Esophagus muscularis mucosa (tissue), 4 donors: Measurements from ENCODE around the gene LTBP2. TPM values are rescaled to one million over a fixed set of nuclear protein-coding genes. Genes with fewer than 3 reads are reported as not detected.
A peak's percentile ranks its signal among the peaks of the same experiment; 100 is the strongest.

ENCODE experiments used
- DNase-seq: peaks from one replicate; pipeline ENCODE4 v3.0.0-alpha.2; 2017; ENCODE audit errors: extremely low spot score
- H3K27ac ChIP-seq, 4 donors: fragments of 200-600 bp; sonication (generic); replicated peaks in 1 of 4; 1 replicate in 3 of 4; 2 replicates in 1 of 4; pipeline ENCODE4 v1.5.1; 2016 to 2019; ENCODE audit warnings: mild to moderate bottlenecking in 1 of 4
- H3K27me3 ChIP-seq, 4 donors: fragments of 200-600 bp; sonication (generic); one replicate each; pipeline versions ENCODE4 v1.5.1 to v1.6.0; 2016 to 2019
- H3K36me3 ChIP-seq, 4 donors: fragments of 200-600 bp; sonication (generic); one replicate each; pipeline ENCODE4 v1.5.1; 2016 to 2019
- H3K4me1 ChIP-seq, 4 donors: fragments of 200-600 bp; sonication (generic); one replicate each; pipeline ENCODE4 v1.5.1; 2016 to 2019
- H3K4me3 ChIP-seq, 4 donors: fragments of 200-600 bp; sonication (generic); 1 replicate in 2 of 4; 2 replicates in 2 of 4; pipeline ENCODE4 v1.5.1; 2016 to 2019; ENCODE audit warnings: mild to moderate bottlenecking in 4 of 4, moderate library complexity in 1 of 4
- H3K9me3 ChIP-seq, 4 donors: fragments of 200-600 bp; sonication (generic); 1 replicate in 3 of 4; 2 replicates in 1 of 4; pipeline ENCODE4 v1.5.1; 2016 to 2019
- CTCF ChIP-seq, 3 experiments: fragments of 200-600 bp in 2 of 3; fragments of 450-650 bp in 1 of 3; sonication (generic) in 2 of 3; IDR thresholded peaks; one replicate each; pipeline ENCODE4 v1.5.1; 2017 to 2019; ENCODE audit warnings: antibody characterized with exemption in 3 of 3, mild to moderate bottlenecking in 2 of 3, moderate library complexity in 1 of 3
- EP300 ChIP-seq: sonication (generic); formaldehyde crosslinking; IDR thresholded peaks from one replicate; pipeline ENCODE4 v1.6.1; 2017; ENCODE audit warnings: antibody characterized with exemption
- POLR2A ChIP-seq: fragments of 450-650 bp; IDR thresholded peaks from one replicate; pipeline ENCODE4 v1.6.1; 2017; ENCODE audit warnings: antibody characterized with exemption, moderate library complexity, mild to moderate bottlenecking, low read depth
- POLR2AphosphoS5 ChIP-seq, 2 donors: sonication (generic); formaldehyde crosslinking; IDR thresholded peaks; one replicate each; pipeline ENCODE4 v1.6.1; 2017; ENCODE audit warnings: antibody characterized with exemption in 2 of 2
- WGBS: methylation state at CpG from one replicate; pipeline ENCODE4 v1.1.5; 2018; 5-methylcytosine and 5-hydroxymethylcytosine counted together
- intact Hi-C: fragments of 100-400 bp; cut with DNase I; formaldehyde crosslinking; loops from one replicate; pipeline ENCODE4 v1.15.1; 2023
- total RNA-seq, 4 donors: library from RNA; depleted of rRNA; stranded (reverse); fragments of >200 nt; gene quantifications; one replicate each; pipeline versions ENCODE4 v1.1.0 to v1.2.1, GENCODE V29; 2016

The LTBP2 gene
- total RNA-seq, 4 donors from 2014 or later: 62.0 to 151 (median 109) TPM

GRCh38 chr14:74555476-74556050, 56.5 kb downstream of the LTBP2 start:
- TF ChIP-seq POLR2A (no peak), CTCF (IDR thresholded peaks at IDR 0.05) (no peak)
- Histone ChIP-seq H3K36me3 (no peaks in the 10 kb centered on the region), H3K27ac (no peak overlapping the region), H3K4me3 (no peak overlapping the region), H3K27me3 (no peaks in the 10 kb centered on the region), H3K9me3 (no peaks in the 10 kb centered on the region), H3K4me1 (peaks cover 14 to 26% (median 23%) of the 10 kb centered on the region in 4 donors)
- intact Hi-C loops: no loop called here
- WGBS: 93% methylated on average over 15 of the region's 15 CpGs
- DNase-seq: no peak

GRCh38 chr14:74554742-74555362, 57.2 kb downstream of the LTBP2 start:
- intact Hi-C loops: no loop called here
- WGBS: 84% methylated on average over 8 of the region's 8 CpGs
- no peak for TF ChIP-seq POLR2AphosphoS5 (IDR thresholded peaks at IDR 0.05)
- no peak for TF ChIP-seq CTCF (IDR thresholded peaks at IDR 0.05)
- no peak for TF ChIP-seq EP300
- no peak for TF ChIP-seq POLR2A
- DNase-seq: no peak
- no peak overlapping the region for H3K4me3 ChIP-seq
- no peak overlapping the region for H3K27ac ChIP-seq
- H3K4me1 ChIP-seq: peaks cover 15 to 26% (median 23%) of the 10 kb centered on the region in 4 donors
- no peaks in the 10 kb centered on the region for H3K36me3 ChIP-seq
- no peaks in the 10 kb centered on the region for H3K9me3 ChIP-seq
- H3K27me3 ChIP-seq: no peaks in the 10 kb centered on the region

- H3K9me3 ChIP-seq: no peaks in the 10 kb centered on the region
- H3K4me1 ChIP-seq: peaks cover 22 to 29% (median 24%) of the 10 kb centered on the region in 4 donors
- H3K36me3 ChIP-seq: no peaks in the 10 kb centered on the region
- intact Hi-C loops: no loop called here
- H3K27me3 ChIP-seq: no peaks in the 10 kb centered on the region
- TF ChIP-seq POLR2A: no peak
- no peak for TF ChIP-seq POLR2AphosphoS5 (IDR thresholded peaks at IDR 0.05)
- TF ChIP-seq EP300: no peak
- no peak for TF ChIP-seq CTCF (IDR thresholded peaks at IDR 0.05)
- no peak for DNase-seq
- H3K4me3 ChIP-seq: no peak overlapping the region
- 18% methylated on average over 4 of the region's 6 CpGs for WGBS
- H3K27ac ChIP-seq: peak overlapping the region in 1 of 4 donors; percentile 8
Measured at GRCh38 chr14:74552623-74553022, 59.4 kb downstream of the LTBP2 start.

GRCh38 chr14:74551431-74552371, 60.3 kb downstream of the LTBP2 start:
- H3K4me1 ChIP-seq: peaks cover 22 to 29% (median 24%) of the 10 kb centered on the region in 4 donors
- H3K27me3 ChIP-seq: no peaks in the 10 kb centered on the region
- TF ChIP-seq POLR2A (no peak), EP300 (no peak), CTCF (IDR thresholded peaks at IDR 0.05) (no peak)
- no peaks in the 10 kb centered on the region for H3K36me3 ChIP-seq
- WGBS: 52% methylated on average over 17 of the region's 21 CpGs
- H3K27ac ChIP-seq: peak overlapping the region in 1 of 4 donors; percentile 8
- intact Hi-C loops: no loop called here
- DNase-seq: no peak
- H3K4me3 ChIP-seq: no peak overlapping the region
- H3K9me3 ChIP-seq: no peaks in the 10 kb centered on the region
